GM12891 (cell line): ENCODE measurements around the gene CLNK.

ENCODE experiments used
- POLR2A ChIP-seq: IDR thresholded peaks from 2 replicates; pipeline ENCODE4 v1.6.1; 2011; ENCODE audit warnings: low read depth, low read length, control low read depth
- POLR2AphosphoS5 ChIP-seq: IDR thresholded peaks from 2 replicates; pipeline ENCODE4 v1.6.1; 2011; ENCODE audit warnings: low read depth, low read length, control low read depth

DNA sequence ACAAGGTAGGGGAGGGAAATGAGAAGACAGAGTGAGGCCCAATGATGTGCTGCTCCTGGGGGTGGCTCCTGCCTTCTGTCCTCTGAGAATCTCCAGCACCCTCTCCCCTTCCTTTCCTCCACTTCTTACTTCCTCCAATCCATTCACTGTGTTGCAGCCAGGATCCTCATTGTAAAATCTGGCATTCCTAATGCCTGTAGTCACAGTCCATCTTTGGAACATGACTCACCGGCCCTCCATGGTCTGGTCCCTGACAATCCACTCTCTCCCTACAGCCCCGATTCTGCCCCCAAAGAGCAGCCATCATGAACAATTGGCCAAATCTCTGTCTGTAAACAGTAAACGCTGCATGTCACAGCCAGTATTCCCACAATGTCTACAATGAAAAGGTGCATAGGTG is 72.9 kb downstream of the CLNK start:
- no peak for TF ChIP-seq POLR2A
- no peak for TF ChIP-seq POLR2AphosphoS5
